ENCODE results near the gene VPS13A.
A peak's percentile ranks its signal among the peaks of the same experiment; 100 is the strongest.
"Not testable (repeated sequence)": the region's sequence is repeated elsewhere in the genome, so short reads cannot be mapped to it uniquely, and the experiment has no call there.

Gene VPS13A

GRCh38 chr9:77426712-77427111, 249.4 kb downstream of the VPS13A start:
- no peak for DNase-seq

- DNase-seq: no peak
These were observed 250.1 kb downstream of the VPS13A start for GRCh38 chr9:77427256-77427927.

- no peak for DNase-seq
These were observed 252.6 kb downstream of the VPS13A start for GRCh38 chr9:77429928-77430327.

- DNase-seq: no peak
These were observed 254.7 kb downstream of the VPS13A start for GRCh38 chr9:77432053-77432452.

GRCh38 chr9:77433675-77434445, 256.5 kb downstream of the VPS13A start:
- DNase-seq: peak; percentile 76

DNA sequence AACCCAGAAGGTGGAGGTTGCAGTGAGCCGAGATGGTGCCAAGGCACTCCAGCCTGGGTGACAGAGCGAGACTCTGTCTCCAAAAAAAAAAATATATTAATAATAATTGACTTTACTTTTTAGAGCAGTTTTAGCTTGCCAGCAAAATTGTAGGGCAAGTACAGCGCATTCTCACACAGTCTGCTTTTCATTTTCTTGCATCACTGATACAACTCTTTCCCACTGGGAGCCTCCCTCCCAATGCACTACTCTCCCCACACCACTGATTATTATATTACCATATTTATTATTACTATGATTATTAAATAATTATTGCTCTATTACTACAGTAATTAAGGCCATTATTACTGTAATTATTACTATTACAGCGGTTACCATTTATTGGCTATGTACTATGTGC, 257.9 kb downstream of the VPS13A start:
- DNase-seq: no peak

GRCh38 chr9:77435688-77436087, 258.4 kb downstream of the VPS13A start:
- DNase-seq: peak; percentile 46

DNA sequence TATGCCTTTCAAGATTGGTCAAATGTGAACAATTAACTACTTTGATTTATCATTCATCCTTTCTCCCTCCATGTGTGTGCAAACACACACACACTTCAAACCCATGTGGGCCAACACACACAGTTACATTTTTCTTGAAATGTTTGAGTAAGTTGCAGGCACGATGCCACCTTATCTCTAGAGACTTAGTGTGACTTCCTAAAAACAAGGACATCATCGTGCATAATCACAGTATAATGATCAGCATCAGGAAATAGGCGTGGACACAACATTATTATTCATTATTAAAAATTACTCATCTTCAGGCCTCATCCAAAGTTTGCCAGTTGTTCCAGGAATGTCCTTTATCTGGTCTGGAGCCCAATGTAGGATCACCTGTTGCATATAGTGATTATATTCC, 261.3 kb downstream of the VPS13A start:
- DNase-seq: no peak

DNA sequence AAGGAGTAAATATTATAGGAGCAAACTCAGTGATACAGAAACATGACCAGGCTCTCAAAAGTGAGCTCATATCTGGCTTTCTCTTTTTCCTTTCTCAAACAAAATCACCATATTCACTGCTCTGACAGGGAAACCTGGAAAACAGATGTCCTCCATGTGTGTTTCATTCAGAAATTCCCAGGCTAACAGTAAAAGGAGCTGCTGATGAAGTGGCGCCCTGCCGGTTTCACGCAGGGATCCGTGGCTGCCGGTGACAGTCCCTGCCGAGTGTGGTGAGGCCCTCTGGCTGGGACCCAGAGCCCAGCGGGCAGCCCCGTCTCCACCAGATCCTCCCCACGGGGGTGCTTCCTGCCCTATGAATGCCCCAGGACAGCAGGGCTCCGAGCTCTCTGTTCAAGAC, 262.7 kb downstream of the VPS13A start:
- peak; percentile 90 for DNase-seq

DNA sequence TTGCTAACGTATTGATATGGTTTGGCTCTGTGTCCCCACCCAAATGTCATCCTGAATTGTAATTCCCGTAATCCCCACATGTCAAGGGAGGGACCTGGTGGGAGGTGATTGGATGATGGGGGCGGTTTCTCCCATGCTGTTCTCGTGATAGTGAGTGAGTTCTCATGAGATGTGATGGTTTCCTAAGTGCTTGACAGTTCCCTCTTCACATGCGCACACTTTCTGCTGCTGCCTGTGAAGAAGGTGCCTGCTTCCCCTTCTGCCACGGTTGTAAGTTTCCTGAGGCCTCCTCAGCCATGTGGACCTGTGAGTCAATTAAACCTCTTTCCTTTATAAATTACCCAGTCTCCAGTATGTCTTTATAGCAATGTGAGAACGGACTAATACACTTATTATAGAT, 263.8 kb downstream of the VPS13A start:
- not testable (repeated sequence) for DNase-seq

GRCh38 chr9:77442436-77442835, 265.1 kb downstream of the VPS13A start:
- no peak for DNase-seq

GRCh38 chr9:77447646-77448045, 270.3 kb downstream of the VPS13A start:
- no peak for DNase-seq

DNA sequence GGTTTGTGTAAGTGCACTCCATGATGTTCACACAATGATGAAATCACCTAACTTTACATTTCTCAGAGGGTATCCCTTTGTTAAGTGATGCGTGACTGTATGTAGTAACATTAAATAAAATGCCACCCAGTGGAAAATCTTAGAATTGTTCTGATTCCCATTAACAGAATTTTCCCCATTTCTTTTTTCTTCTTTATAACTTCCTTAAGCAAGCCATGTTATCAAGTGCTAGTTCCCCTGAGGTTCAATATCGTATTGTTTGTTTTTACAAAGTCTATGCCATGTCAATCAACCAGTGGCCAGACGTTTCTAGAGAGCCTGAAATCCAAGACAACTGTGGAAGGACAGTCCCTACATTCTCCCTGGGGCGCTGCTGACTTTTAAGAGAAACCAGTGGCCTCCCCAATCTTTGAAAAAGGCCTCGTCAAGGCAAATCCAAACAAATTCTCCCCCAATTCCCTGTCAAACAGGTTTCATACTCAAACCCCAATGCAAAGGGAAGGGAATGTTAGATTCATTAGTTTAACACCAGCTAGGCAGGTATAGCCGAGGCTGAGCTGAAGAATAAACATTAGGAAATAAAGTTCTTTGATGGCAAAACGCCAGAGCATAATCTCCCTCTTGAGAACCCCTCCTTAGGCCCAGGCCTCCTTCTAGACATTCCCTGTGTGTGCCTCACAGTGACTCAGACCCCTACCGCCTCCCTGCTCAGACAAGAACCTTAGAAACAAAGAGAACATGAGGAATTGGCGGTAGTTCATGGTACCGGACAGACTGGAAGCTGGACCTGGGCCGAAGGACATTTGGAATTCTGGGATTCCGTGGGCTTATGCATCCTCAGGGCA, 272.1 kb downstream of the VPS13A start:
- DNase-seq: peak; percentile 80

DNA sequence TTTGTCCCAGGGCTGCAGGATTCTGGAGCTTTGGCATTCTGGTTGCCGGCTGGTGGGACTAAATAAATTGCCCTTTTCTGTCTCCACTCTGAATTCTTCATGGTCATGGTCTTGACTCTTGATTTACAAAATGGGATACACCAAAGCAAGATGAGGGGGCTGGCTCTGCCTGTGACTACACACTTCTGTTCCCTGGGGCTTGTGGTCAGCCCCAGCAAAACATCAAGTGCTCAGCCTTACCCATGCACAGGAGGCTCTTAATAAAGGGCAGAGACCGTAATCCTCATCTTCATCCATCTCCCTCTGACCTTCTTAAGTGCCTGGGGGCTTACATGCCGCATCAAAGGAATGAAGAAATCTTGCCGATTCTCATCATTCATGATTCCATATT, 272.7 kb downstream of the VPS13A start:
- no peak for DNase-seq

GRCh38 chr9:77451507-77451906, 274.2 kb downstream of the VPS13A start:
- DNase-seq: no peak

- DNase-seq: no peak
These were observed 276.7 kb downstream of the VPS13A start for GRCh38 chr9:77453825-77454647.

DNA sequence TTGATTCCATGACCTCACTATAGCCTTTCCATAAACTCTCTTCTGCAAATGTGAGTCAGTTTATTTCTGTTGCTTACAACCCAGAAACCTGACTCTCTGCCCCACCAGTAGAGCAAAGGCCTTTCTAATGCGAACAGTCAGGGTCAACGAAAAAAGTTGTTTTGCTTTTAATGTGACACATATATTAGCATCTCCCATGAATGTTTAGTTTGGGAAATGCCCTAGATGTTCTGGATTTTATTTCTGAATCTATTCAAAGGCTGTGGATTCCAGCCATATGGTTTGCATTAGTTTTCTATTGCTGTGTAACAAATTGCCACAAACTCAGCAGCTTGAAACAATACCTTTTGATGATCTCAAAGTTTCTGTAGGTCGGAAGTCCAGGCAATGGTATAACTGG, 277.3 kb downstream of the VPS13A start:
- peak; percentile 91 for DNase-seq

DNA sequence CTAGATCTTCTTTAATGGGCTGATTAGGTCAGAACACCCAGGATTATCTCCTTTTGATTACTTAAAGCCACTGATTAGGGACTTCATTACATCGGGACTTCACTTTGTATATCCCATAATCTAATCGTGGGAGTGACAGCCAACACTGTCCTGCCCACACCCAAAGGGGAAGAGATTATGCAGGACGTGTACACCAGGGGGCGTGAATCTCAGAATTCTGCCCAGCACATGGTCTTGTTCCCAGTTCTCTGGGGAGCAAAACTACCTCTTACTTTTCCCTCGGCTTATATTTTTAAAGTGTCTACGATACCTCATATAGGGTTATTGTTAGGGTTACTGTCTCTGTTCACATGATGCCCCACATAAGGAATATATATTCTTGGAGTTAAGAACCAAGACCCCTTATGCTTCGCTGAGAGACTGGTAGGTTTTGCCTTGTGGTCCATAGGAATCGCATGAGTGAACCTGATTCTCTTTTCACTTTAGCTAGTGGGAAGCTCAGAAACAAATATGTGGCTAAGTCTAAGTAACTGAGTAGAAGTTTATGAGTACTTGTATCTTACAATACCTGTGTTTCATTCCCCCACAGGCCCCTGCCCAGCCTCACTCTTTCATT, 278.1 kb downstream of the VPS13A start:
- no peak for DNase-seq

DNA sequence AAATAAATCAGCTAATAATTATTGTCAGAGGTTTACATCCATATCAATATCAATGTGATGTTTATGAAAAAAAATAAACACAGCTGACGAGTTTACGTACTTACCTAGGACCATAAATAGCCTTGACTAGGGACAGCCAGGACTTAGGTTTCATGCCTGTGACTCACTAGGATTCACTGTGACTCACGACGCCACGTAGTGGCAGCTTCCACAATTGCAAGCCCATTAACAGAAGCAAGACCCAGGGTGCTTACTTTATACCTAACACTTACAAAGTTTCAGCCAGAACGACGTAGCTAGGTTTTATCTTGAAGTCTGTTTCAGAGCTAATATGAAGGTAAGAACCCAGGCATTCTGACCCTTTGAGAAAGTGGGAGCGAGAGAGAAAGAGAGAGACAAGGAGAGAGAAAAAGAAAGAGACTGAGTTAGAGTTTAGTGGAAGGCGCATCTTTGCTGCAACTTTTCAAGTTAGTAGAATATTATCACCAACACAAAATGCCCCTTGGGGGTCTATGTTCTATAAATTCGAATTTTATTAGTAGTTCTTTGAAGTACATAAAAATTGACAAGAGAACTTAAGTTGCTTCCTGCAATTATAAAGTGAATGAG, 279.6 kb downstream of the VPS13A start:
- peak; percentile 88 for DNase-seq

DNA sequence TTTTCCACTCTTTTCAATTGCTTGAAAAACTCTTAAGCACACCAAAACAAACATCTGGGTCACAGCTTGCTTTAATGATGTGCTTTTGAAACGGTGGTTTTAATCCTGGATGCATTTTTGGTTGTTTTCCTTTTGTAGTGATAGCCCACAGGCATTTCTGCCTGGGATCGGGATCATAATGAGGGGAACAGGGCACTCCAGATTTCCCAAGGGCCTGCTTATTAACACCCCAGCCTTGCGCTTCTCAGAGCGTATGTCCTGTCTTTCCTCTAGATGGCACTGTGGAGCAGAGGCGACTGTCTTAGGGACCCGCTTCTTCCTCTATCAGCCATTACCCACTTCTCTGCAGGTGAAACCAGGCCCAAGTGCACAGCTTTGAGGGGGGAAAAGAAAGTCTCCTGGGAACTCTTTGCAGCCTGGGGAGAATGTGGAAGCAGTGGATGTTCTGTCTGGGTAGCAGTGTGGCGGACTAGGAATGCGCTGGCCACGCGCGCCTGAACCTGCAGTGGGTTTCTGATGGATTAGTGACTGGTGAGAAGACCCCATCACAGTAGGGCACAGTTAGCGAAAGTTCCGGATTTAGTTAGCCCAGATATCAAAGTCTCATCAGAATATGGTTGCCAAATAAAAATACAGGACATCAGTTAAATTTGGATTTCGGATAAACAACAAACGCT, 280.7 kb downstream of the VPS13A start:
- peak; percentile 78 for DNase-seq

DNA sequence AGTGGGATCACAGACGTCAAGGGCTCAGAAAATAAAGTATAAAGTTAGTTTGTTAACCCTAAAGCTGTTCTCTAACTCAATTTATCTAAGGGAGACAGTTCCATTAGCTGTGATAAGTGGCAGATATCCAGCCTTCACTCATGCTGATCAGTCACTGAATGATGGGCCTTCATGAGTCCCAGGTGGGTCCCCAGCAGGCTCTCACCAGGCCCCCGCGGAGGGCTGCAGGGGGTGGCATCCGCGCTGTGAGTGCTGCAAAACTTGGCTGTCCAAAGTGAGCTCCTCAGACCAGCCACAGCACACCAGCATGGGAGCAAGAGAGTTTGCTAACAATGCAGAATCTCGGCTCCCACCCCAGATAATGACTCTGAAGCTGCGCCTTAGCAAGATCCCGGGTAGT, 283.6 kb downstream of the VPS13A start:
- no peak for DNase-seq
